Measurements from ENCODE around the gene CXCL9. TPM values are rescaled to one million over a fixed set of nuclear protein-coding genes. Genes with fewer than 3 reads are reported as not detected.
"Not testable (repeated sequence)": the region's sequence is repeated elsewhere in the genome, so short reads cannot be mapped to it uniquely, and the experiment has no call there.

CXCL9 gene
- total and polyA plus RNA-seq, 10 donors = 3.4 to 25.5 (median 16.3) TPM

- no peak overlapping the region for H3K4me3 ChIP-seq
- no peaks in the 10 kb centered on the region for H3K9me3 ChIP-seq
- H3K27me3 ChIP-seq (replicated peaks in 1 of 7) = no peaks in the 10 kb centered on the region
- no peaks in the 10 kb centered on the region for H3K36me3 ChIP-seq
- no peak overlapping the region for H3K27ac ChIP-seq
- no peak for DNase-seq
- intact Hi-C loops (cut with DNase I; ENCODE audit: low total_unique reads) = no loop called here
- WGBS, 5 donors = 32 to 56% (median 49%) methylated on average over 2 of the region's 2 CpGs
- TF ChIP-seq, protein P1, sequence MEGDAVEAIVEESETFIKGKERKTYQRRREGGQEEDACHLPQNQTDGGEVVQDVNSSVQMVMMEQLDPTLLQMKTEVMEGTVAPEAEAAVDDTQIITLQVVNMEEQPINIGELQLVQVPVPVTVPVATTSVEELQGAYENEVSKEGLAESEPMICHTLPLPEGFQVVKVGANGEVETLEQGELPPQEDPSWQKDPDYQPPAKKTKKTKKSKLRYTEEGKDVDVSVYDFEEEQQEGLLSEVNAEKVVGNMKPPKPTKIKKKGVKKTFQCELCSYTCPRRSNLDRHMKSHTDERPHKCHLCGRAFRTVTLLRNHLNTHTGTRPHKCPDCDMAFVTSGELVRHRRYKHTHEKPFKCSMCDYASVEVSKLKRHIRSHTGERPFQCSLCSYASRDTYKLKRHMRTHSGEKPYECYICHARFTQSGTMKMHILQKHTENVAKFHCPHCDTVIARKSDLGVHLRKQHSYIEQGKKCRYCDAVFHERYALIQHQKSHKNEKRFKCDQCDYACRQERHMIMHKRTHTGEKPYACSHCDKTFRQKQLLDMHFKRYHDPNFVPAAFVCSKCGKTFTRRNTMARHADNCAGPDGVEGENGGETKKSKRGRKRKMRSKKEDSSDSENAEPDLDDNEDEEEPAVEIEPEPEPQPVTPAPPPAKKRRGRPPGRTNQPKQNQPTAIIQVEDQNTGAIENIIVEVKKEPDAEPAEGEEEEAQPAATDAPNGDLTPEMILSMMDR (IDR thresholded peaks at IDR 0.05 in 8 of 11, conservative IDR thresholded peaks at IDR 0.05 in 3 of 11) = no peak
- TF ChIP-seq POLR2AphosphoS5 (IDR thresholded peaks at IDR 0.05) = no peak
- TF ChIP-seq POLR2A (IDR thresholded peaks at IDR 0.05) = no peak
- H3K4me1 ChIP-seq = no peaks in the 10 kb centered on the region
These were observed 4.3 kb downstream of the CXCL9 start for GRCh38 chr4:76003035-76003434.

DNA sequence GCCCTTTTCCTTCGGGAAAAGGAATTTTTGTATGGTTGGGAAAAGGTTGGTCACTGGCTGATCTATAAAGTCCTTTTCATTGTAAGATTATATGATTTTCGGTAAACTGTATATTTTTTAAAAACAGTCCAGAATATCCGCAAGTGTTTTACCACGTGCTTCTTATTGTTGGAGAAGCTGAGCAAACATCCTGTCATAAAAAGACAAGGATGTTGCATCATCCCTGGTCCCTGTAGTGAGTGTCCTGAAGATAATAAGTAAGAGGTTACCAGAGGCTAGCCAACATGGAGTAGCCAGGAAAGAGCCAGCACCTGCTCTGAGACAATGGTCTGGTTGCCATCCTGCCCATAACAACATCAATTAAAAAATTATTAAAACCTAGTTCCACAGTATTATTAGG, 5.1 kb downstream of the CXCL9 start:
- TF ChIP-seq POLR2A (IDR thresholded peaks at IDR 0.05) (no peak), POLR2AphosphoS5 (IDR thresholded peaks at IDR 0.05) (no peak)
- TF ChIP-seq, protein P1 (IDR thresholded peaks at IDR 0.05 in 8 of 11, conservative IDR thresholded peaks at IDR 0.05 in 3 of 11) = no peak
- no peak for DNase-seq
- intact Hi-C loops (cut with DNase I; ENCODE audit: low total_unique reads) = no loop called here
- WGBS, 5 donors = 55 to 76% (median 69%) methylated on average over 4 of the region's 4 CpGs
- Histone ChIP-seq H3K4me1 (no peaks in the 10 kb centered on the region), H3K4me3 (no peak overlapping the region), H3K27ac (no peak overlapping the region), H3K27me3 (replicated peaks in 1 of 7) (no peaks in the 10 kb centered on the region), H3K36me3 (no peaks in the 10 kb centered on the region), H3K9me3 (no peaks in the 10 kb centered on the region)

DNA sequence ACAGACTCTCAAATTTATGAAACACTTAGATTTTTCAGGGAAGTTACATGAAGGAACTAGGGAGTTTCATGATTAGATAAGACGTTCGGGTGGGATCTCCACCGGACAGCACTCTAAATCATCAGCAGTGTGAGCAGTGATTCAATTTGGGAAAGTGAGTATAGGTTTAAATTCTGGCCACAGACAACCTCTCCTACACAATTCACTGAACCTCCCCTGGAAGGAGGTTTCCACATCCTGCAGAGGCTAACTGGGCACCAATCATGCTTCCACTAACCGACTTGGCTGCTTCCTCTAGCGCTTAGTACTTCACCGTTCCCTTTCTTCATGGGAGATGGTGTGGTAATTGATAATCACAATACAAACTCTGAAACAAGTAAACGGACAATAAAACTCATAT, 5.6 kb downstream of the CXCL9 start:
- no peak overlapping the region for H3K4me3 ChIP-seq
- no peaks in the 10 kb centered on the region for H3K27me3 ChIP-seq (replicated peaks in 1 of 7)
- DNase-seq = no peak
- intact Hi-C loops (cut with DNase I; ENCODE audit: low total_unique reads) = no loop called here
- no peaks in the 10 kb centered on the region for H3K4me1 ChIP-seq
- H3K36me3 ChIP-seq = no peaks in the 10 kb centered on the region
- no peak for TF ChIP-seq POLR2A (IDR thresholded peaks at IDR 0.05)
- TF ChIP-seq, protein P1 (IDR thresholded peaks at IDR 0.05 in 8 of 11, conservative IDR thresholded peaks at IDR 0.05 in 3 of 11) = no peak
- no peak for TF ChIP-seq POLR2AphosphoS5 (IDR thresholded peaks at IDR 0.05)
- H3K27ac ChIP-seq = no peak overlapping the region
- 53 to 84% (median 72%) methylated on average over 7 of the region's 7 CpGs for WGBS, 5 donors
- H3K9me3 ChIP-seq = no peaks in the 10 kb centered on the region

GRCh38 chr4:76000279-76000678, 7.0 kb downstream of the CXCL9 start:
- DNase-seq = no peak
- H3K4me3 ChIP-seq = no peak overlapping the region
- intact Hi-C loops (cut with DNase I; ENCODE audit: low total_unique reads) = no loop called here
- H3K4me1 ChIP-seq = no peaks in the 10 kb centered on the region
- TF ChIP-seq POLR2A (IDR thresholded peaks at IDR 0.05) = no peak
- TF ChIP-seq, protein P1 (IDR thresholded peaks at IDR 0.05 in 8 of 11, conservative IDR thresholded peaks at IDR 0.05 in 3 of 11) = no peak
- no peak for TF ChIP-seq POLR2AphosphoS5 (IDR thresholded peaks at IDR 0.05)
- H3K27me3 ChIP-seq (replicated peaks in 1 of 7) = no peaks in the 10 kb centered on the region
- no peak overlapping the region for H3K27ac ChIP-seq
- no peaks in the 10 kb centered on the region for H3K36me3 ChIP-seq
- WGBS, 5 donors = 77 to 94% (median 84%) methylated on average over 1 of the region's 1 CpG
- no peaks in the 10 kb centered on the region for H3K9me3 ChIP-seq

DNA sequence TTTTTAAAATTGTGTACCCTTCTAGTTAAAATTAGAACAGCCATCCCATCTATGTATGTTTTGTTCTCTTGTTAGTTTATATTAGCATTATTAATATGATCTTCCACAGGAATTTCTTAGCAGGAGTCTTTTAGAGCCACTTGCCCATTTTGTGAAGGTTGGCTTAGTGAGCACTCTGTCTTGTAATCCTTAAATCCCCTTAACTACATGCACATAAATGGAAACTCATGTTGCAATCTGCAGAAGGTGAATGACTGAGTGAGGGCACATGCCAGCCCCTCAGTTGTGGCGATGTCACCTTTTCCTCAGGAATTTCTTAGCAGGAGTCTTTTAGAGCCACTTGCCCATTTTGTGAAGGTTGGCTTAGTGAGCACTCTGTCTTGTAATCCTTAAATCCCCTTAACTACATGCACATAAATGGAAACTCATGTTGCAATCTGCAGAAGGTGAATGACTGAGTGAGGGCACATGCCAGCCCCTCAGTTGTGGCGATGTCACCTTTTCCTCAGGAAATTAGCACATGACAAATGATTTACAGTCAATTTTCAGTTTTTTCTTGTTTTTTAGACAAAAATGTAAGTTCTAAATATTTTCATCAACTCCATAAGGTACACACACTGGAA, 8.7 kb downstream of the CXCL9 start:
- WGBS, 5 donors = 69 to 92% (median 82%) methylated on average over 2 of the region's 2 CpGs
- intact Hi-C loops (cut with DNase I; ENCODE audit: low total_unique reads) = not testable (repeated sequence)

More for the DNA sequence above, 8.7 kb downstream of the CXCL9 start:
- not testable (repeated sequence) for H3K4me1 ChIP-seq; DNase-seq; H3K27ac ChIP-seq; H3K4me3 ChIP-seq; H3K36me3 ChIP-seq; H3K9me3 ChIP-seq; H3K27me3 ChIP-seq (replicated peaks in 1 of 7)
